ENCODE results near the gene PSMD9.
A peak's percentile ranks its signal among the peaks of the same experiment; 100 is the strongest.

The PSMD9 gene

DNA sequence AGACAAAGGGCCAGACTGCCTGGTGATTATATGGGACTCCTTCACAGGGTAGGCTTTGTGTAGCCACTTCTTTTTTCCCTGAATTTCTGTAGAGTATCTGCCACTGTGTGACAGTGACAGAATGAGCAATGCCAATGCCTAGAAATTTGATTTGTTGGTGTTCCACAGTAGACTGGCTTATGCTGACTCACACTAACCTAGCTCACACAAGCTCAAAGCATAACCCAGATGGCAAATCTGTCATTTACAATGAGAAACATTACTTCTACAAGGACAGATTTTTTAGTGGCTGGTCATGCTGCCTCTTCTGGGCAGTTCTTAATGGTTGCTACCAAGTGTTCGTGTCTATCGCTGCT is 45.7 kb downstream of the PSMD9 start:
- H3K27me3 ChIP-seq, result no peaks in the 10 kb centered on the region; a peak in 1 of 22 replicates
- no peak overlapping the region for H3K9ac ChIP-seq
- no peak for TF ChIP-seq Cebpa-rat (IDR thresholded peaks at IDR 0.05)
- peak overlapping the region in 10 of 11 experiments; percentile 36 to 81 (median 58); a peak in 17 of 22 replicates for H3K4me2 ChIP-seq
- peaks cover 0 to 16% (median 8%) of the 10 kb centered on the region in 11 experiments; a peak in 9 of 22 replicates for H3K36me3 ChIP-seq
- peak overlapping the region in 6 of 11 experiments; percentile 15 to 75 (median 67); a peak in 6 of 22 replicates for H3K27ac ChIP-seq
- H3K9me3 ChIP-seq (replicated peaks in 1 of 11), result peaks cover 5 to 17% (median 15%) of the 10 kb centered on the region in 11 experiments; a peak in 16 of 22 replicates
- H4K20me1 ChIP-seq, result no peaks in the 10 kb centered on the region
- no peak overlapping the region for H3K4me3 ChIP-seq
- peaks cover 23 to 71% (median 59%) of the 10 kb centered on the region in 10 experiments for H3K4me1 ChIP-seq

GRCh38 chr12:121937654-121938053 is 49.1 kb downstream of the PSMD9 start:
- H4K20me1 ChIP-seq, result no peaks in the 10 kb centered on the region
- no peak for TF ChIP-seq Cebpa-rat (IDR thresholded peaks at IDR 0.05)
- H3K27ac ChIP-seq, result peak overlapping the region in 1 of 11 experiments; percentile 9; a peak in 2 of 22 replicates
- peak overlapping the region in 9 of 11 experiments; percentile 3 to 53 (median 21); a peak in 9 of 22 replicates for H3K4me2 ChIP-seq
- H3K36me3 ChIP-seq, result peaks cover 0 to 17% (median 8%) of the 10 kb centered on the region in 11 experiments; a peak in 9 of 22 replicates
- H3K9me3 ChIP-seq (replicated peaks in 1 of 11), result peaks cover 5 to 17% (median 15%) of the 10 kb centered on the region in 11 experiments; a peak in 16 of 22 replicates
- H3K27me3 ChIP-seq, result no peaks in the 10 kb centered on the region; a peak in 1 of 22 replicates
- no peak overlapping the region for H3K4me3 ChIP-seq
- H3K4me1 ChIP-seq, result peaks cover 23 to 78% (median 57%) of the 10 kb centered on the region in 10 experiments
- H3K9ac ChIP-seq, result no peak overlapping the region

GRCh38 chr12:121939186-121939585 is 50.6 kb downstream of the PSMD9 start:
- Histone ChIP-seq H3K27me3 (no peaks in the 10 kb centered on the region; a peak in 1 of 22 replicates), H4K20me1 (no peaks in the 10 kb centered on the region), H3K9me3 (replicated peaks in 1 of 11) (peaks cover 5 to 17% (median 15%) of the 10 kb centered on the region in 11 experiments; a peak in 16 of 22 replicates), H3K4me1 (peaks cover 14 to 66% (median 45%) of the 10 kb centered on the region in 10 experiments; a peak in 18 of 20 replicates), H3K36me3 (peaks cover 0 to 19% (median 8%) of the 10 kb centered on the region in 11 experiments; a peak in 9 of 22 replicates), H3K9ac (peak overlapping the region in 1 of 11 experiments; percentile 23; a peak in 1 of 22 replicates), H3K4me2 (peak overlapping the region; percentile 28 to 77 (median 48); a peak in 21 of 22 replicates), H3K4me3 (no peak overlapping the region), H3K27ac (no peak overlapping the region)
- no peak for TF ChIP-seq Cebpa-rat (IDR thresholded peaks at IDR 0.05)

- H3K4me3 ChIP-seq, result no peak overlapping the region
- H4K20me1 ChIP-seq, result no peaks in the 10 kb centered on the region
- no peaks in the 10 kb centered on the region; a peak in 1 of 22 replicates for H3K27me3 ChIP-seq
- TF ChIP-seq Cebpa-rat (IDR thresholded peaks at IDR 0.05), result no peak
- H3K4me2 ChIP-seq, result peak overlapping the region in 3 of 11 experiments; percentile 0 to 58 (median 33); a peak in 2 of 22 replicates
- H3K4me1 ChIP-seq, result peaks cover 14 to 65% (median 42%) of the 10 kb centered on the region in 10 experiments; a peak in 18 of 20 replicates
- H3K9ac ChIP-seq, result no peak overlapping the region
- peaks cover 0 to 15% (median 6%) of the 10 kb centered on the region in 11 experiments; a peak in 9 of 22 replicates for H3K36me3 ChIP-seq
- H3K9me3 ChIP-seq (replicated peaks in 1 of 11), result peaks cover 5 to 17% (median 15%) of the 10 kb centered on the region in 11 experiments; a peak in 16 of 22 replicates
- H3K27ac ChIP-seq, result no peak overlapping the region
These were observed 51.6 kb downstream of the PSMD9 start for GRCh38 chr12:121939992-121940766.

- Histone ChIP-seq H3K4me2 (peak overlapping the region; percentile 0 to 84 (median 58); a peak in 21 of 22 replicates), H3K36me3 (peaks cover 0 to 9% (median 3%) of the 10 kb centered on the region in 11 experiments; a peak in 8 of 22 replicates), H4K20me1 (no peaks in the 10 kb centered on the region), H3K27me3 (no peaks in the 10 kb centered on the region; a peak in 1 of 22 replicates), H3K4me1 (peaks cover 14 to 52% (median 41%) of the 10 kb centered on the region in 10 experiments; a peak in 18 of 20 replicates), H3K9me3 (replicated peaks in 1 of 11) (peaks cover 7 to 22% (median 10%) of the 10 kb centered on the region in 11 experiments; a peak in 17 of 22 replicates), H3K9ac (0 out of 22 replicates have a peak overlapping the region, but pooled peaks of 1 of the 11 experiments have one; percentile 1), H3K4me3 (no peak overlapping the region), H3K27ac (0 out of 22 replicates have a peak overlapping the region, but pooled peaks of 1 of the 11 experiments have one; percentile 19)
- no peak for TF ChIP-seq Cebpa-rat (IDR thresholded peaks at IDR 0.05)
These were observed 53.6 kb downstream of the PSMD9 start for GRCh38 chr12:121942145-121942718.

GRCh38 chr12:121943926-121944325 is 55.3 kb downstream of the PSMD9 start:
- H3K27ac ChIP-seq, result no peak overlapping the region
- no peaks in the 10 kb centered on the region; a peak in 1 of 22 replicates for H3K27me3 ChIP-seq
- H3K4me3 ChIP-seq, result no peak overlapping the region
- no peak overlapping the region for H3K9ac ChIP-seq
- TF ChIP-seq Cebpa-rat (IDR thresholded peaks at IDR 0.05), result no peak
- no peaks in the 10 kb centered on the region for H4K20me1 ChIP-seq
- H3K36me3 ChIP-seq, result peaks cover 0 to 6% (median 0%) of the 10 kb centered on the region in 11 experiments; a peak in 1 of 22 replicates
- H3K4me2 ChIP-seq, result no peak overlapping the region
- H3K4me1 ChIP-seq, result peaks cover 11 to 37% (median 27%) of the 10 kb centered on the region in 10 experiments; a peak in 18 of 20 replicates
- H3K9me3 ChIP-seq (replicated peaks in 1 of 11), result peaks cover 0 to 13% (median 5%) of the 10 kb centered on the region in 11 experiments; a peak in 7 of 22 replicates

DNA sequence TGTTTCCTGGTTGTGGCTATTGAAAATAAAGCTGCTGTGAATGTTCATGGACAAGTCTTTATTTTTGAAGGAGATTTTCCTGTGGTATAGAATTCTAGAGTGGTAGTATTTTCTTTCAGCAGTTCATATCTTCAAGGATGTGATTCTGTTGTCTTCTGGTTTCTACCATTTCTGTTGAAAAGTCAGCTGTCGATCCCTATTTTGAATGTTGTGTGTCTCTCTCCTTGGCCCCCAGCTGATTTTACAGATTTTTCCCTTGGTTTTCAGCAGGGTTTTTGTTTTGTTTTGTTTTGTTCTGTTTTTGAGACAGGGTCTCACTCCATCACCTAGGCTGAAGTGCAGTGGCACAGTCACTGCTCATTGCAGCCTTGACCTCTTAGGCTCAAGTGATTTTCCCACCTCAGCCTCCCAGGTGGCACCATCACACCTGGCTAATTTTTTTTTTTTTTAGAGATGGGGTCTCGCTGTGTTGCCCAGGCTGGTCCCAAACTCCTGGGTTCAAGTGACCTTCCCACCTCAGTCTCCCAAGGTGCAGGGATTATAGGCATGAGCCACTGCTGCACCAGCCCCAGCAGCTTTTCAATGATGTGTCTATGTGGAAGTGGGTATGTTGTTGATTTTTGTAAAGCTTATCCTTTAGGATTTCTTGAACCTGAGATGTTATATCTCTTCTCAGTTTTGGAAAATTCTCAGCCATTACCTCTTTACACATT is 57.9 kb downstream of the PSMD9 start:
- Histone ChIP-seq H3K4me2 (no peak overlapping the region), H3K27me3 (no peaks in the 10 kb centered on the region), H3K4me1 (peaks cover 6 to 16% (median 15%) of the 10 kb centered on the region in 10 experiments; a peak in 17 of 20 replicates), H3K27ac (no peak overlapping the region), H4K20me1 (no peaks in the 10 kb centered on the region), H3K36me3 (peaks cover 0 to 6% (median 0%) of the 10 kb centered on the region in 11 experiments; a peak in 1 of 22 replicates), H3K9ac (no peak overlapping the region), H3K9me3 (replicated peaks in 1 of 11) (peaks cover 0 to 13% (median 5%) of the 10 kb centered on the region in 11 experiments; a peak in 7 of 22 replicates), H3K4me3 (no peak overlapping the region)
- no peak for TF ChIP-seq Cebpa-rat (IDR thresholded peaks at IDR 0.05)

DNA sequence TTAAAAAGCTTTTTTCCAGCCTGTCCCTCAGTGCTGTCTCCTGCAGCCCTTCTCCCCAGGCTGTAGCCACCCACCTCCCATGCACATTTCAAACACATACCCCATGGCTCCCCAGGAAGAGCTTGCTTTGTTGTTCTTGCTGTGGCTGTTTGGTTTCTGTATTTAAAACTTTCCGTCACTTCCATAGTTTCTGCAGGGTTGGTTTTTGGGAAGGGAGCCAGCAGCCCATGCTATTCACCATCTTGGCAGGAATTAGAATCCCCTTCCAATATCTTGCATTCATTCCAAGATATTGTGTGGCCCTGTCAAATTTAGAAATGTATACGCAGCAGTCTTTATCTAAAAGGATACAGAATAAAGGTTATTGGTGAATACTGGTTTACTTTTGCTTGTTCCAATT is 59.4 kb downstream of the PSMD9 start:
- peaks cover 0 to 4% (median 0%) of the 10 kb centered on the region in 11 experiments; a peak in 1 of 22 replicates for H3K36me3 ChIP-seq
- no peak overlapping the region for H3K27ac ChIP-seq
- no peak overlapping the region for H3K4me2 ChIP-seq
- H3K4me1 ChIP-seq, result peaks cover 0 to 1% (median 0%) of the 10 kb centered on the region in 10 experiments; a peak in 5 of 20 replicates
- no peak overlapping the region for H3K4me3 ChIP-seq
- no peaks in the 10 kb centered on the region for H4K20me1 ChIP-seq
- no peak overlapping the region for H3K9ac ChIP-seq
- H3K27me3 ChIP-seq, result no peaks in the 10 kb centered on the region
- peaks cover 0 to 13% (median 6%) of the 10 kb centered on the region in 11 experiments; a peak in 12 of 22 replicates for H3K9me3 ChIP-seq (replicated peaks in 1 of 11)
- TF ChIP-seq Cebpa-rat (IDR thresholded peaks at IDR 0.05), result no peak
